Measurements from ENCODE around the gene TPI1.
"Not testable (repeated sequence)": the region's sequence is repeated elsewhere in the genome, so short reads cannot be mapped to it uniquely, and the experiment has no call there.

Gene TPI1

DNA sequence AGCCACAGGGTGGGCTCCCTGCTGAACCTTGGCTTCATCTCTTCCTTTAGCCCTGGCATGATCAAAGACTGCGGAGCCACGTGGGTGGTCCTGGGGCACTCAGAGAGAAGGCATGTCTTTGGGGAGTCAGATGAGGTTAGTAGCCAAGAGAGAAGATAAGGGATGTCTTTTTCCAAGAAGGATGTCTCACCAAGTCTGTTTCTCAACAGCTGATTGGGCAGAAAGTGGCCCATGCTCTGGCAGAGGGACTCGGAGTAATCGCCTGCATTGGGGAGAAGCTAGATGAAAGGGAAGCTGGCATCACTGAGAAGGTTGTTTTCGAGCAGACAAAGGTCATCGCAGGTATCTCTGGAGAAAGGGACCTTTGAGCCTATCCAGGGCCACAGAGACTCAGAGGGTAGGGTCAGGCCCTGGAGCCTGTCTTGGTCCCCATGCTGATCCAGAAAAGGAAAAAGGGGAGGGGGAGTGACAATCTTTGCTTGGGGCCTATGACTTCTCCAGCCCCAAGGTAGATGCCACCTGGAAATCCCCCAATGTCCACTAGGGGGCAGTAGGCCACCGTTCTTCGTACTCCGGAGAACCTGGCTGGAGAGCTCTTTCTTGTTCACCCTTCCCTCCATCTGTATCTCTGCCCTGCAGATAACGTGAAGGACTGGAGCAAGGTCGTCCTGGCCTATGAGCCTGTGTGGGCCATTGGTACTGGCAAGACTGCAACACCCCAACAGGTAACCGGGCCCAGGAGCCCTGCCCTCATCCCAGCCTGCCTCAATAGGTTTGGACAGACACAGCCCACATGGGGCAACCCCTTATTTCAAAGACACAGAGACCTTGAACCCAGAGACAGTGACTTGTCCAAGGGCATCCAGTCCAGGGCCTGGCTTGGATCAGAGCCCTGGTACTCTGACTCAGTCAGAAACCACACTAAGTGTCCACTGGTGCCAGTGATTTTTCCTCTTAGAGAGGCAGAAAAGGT is 2.0 kb downstream of the TPI1 start:
- DNase-seq, result peak; percentile 64 to 89 (median 78)

DNA sequence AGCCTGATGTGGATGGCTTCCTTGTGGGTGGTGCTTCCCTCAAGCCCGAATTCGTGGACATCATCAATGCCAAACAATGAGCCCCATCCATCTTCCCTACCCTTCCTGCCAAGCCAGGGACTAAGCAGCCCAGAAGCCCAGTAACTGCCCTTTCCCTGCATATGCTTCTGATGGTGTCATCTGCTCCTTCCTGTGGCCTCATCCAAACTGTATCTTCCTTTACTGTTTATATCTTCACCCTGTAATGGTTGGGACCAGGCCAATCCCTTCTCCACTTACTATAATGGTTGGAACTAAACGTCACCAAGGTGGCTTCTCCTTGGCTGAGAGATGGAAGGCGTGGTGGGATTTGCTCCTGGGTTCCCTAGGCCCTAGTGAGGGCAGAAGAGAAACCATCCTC is 3.0 kb downstream of the TPI1 start:
- DNase-seq, result not testable (repeated sequence)

DNA sequence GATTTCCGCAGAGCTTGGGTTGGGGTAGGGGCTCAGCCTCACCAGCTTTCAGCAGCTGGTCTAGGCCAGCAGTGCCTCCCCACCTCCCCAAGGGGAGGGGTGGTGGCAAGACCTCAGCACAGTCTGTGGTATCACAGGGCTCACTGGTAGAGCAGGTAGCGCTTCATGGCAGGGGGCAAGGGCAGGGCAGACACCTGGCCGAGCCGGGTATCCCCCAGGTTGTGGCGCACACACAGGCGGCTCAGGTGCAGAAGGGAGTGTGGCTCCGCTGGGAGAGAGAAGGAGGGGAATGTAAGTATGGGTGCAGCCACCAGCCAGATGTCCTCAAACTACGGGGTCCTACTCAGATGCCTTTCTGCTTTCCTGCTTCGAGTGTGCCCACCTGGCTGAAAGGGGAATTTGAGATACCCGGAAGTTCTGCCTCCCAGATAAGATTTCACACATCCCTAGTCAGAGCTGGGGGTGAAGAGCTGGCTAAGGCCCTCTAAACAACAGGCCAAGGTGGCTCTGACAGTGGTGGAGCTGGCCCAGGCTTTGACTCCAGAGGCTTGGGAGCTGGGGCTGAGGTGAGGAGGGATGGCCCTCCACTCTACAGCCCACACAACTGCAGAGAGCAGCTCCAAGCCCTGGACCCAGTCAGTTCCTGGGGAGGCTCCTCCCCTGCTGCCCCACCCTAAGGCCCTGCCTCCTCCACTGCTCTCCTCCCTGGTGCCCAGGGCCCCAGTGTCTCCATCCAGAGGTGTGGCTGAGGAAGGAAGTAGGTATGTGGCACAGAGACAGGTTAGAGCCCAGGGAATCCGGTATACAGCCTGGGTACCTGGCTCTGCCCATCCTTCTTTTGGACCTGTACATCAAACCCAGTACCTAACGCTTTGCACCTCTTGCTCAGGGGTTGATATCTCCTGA is 4.0 kb downstream of the TPI1 start:
- peak in 1 of 6 experiments; percentile 16 for DNase-seq

DNA sequence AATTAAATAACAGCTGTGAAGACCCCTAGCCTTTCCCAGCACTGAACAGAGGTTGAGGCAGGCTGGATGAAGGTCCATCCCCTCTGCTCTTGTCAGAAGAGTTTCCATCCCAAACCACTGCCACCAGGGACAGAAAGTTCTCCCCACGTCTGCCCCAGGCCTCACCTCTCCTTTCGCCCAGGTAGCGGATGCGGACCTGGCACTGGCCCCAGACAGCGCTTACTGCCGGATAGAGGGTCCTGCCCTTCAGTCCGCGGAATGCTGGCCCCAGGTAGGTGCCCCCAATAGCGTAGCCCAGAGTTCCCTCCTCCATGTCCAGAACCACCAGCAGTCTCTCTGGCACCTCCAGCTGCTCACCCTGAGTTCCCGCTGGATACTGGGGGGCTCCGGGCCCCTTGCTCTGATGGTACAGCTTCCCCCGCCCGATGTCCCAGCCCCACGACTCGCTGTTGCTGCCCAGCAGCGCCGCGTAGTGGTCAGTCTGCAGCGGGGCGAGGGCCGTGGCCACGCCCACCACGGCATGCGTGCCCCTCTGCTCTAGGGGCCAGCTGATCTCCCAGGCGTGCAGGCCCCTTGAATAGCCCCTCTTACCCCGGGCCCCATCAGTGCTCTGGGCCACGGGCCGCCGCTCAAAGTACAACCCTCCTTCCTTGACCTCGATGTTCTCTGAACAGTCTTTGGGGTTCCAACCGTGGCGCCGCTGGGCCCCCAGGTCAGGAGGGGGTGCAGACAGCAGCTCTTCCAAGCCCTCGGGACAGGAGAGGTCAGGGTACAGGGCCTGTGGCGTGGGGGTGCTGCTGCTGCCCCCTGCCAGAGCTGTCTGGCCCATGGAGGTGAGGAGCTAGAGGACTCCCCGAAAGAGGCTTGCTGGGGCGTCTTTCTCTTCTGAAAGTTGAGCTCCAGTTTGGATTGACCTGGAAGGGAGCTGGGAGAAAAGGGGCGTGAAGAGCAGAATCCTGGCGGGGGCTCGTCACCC is 5.0 kb downstream of the TPI1 start:
- peak; percentile 51 to 83 (median 76) for DNase-seq

DNA sequence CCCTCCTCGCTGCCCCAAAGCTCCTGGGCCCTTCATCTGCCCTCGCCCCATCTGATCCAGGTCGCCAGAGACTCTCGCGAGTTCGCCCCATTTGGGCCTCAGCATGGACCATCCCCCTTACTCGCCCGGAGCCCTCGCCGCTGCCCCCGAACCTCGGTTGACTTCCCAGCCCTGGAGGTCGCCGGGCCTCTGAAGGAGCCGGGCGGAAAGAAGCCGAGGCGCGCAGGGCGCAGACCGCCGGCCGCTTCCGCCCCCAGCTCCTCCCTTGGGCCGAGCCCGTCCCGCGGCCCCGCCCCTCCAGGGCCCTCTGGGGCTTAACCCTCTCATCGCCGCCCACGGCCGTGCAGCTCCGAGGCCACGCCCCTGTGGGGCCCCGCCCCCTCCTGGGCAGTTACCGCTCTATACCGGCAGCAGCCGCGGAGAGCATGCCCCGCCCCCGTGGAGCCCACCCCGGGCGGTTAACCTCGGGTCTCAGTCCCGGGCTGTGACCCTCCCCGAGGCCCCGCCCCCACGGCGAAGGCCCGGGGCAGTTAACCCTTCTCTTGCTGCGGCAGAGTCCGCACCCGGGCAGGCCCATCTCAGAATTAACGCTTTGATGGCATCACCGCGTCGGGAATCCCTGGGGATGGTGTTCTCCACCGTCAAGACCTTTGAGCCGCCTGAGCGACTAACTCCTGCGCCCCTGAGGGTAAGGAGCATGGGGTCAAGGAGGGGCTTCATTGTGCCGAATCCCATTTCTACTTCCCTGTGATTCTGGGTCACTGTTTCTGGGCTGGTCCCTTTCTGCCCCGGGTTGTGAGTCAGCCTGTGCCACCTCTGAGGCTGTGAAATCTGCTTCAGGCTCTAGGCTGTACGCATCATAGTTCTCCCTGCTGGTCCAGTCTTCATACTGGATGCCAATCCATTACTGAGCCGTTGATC is 6.0 kb downstream of the TPI1 start, which contains the start of gene SPSB2:
SPSB2 (minus strand) TSS at position 210 of the 921 bp plus-strand sequence. CDS start 402 bp downstream, outside the sequence.
- DNase-seq, result peak; percentile 93 to 97 (median 96)

DNA sequence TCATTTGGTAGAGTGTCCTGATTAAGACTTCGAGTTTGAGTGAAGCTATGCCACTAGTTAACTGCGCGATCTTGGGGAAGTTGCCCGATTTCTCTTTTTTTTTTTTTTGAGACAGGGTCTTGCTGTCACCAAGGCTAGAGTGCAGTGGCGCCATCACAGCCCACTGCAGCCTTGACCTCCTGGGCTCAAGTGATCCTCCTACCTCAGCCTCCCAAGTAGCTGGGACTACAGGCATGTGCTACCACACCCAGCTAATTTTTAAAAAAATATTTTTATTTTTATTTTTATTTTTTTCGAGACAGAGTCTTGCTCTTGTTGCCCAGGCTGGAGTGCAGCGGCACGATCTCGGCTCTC is 6.7 kb downstream of the TPI1 start:
- not testable (repeated sequence) for DNase-seq

DNA sequence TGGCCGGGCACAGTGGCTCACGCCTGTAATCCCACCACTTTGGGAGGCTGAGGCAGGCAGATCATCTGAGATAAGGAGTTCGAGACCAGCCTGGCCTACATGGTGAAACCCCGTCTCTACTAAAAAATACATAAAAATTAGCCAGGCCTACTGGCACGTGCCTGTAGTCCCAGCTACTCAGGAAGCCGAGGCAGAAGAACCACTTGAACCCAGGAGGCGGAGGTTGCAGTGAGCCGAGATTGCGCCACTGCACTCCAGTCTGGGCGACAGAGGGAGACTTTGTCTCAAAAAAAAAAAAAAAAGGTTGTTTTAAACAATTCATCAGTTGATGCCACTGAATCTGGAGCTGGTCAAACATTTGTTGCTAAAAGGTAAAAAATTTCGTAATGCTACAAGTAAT is 12.5 kb downstream of the TPI1 start:
- not testable (repeated sequence) for DNase-seq

DNA sequence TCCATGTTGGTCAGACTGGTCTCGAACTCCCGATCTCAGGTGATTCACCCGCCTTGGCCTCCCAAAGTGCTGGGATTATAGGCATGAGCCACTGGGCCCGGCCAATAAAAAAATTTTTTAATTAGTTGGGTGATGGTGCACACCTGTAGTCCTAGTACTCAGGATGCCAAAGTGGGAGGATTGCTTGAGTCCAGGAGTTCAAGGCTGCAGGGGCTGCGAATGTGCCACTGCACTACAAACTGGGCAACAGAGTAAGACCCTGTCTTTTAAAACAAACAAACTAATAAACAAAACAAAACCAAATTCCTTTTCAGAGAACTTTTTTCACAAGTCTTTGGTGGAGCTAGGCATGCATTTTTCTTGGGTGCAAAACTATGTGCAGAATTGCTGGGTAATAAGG is 15.9 kb downstream of the TPI1 start:
- no peak for DNase-seq

DNA sequence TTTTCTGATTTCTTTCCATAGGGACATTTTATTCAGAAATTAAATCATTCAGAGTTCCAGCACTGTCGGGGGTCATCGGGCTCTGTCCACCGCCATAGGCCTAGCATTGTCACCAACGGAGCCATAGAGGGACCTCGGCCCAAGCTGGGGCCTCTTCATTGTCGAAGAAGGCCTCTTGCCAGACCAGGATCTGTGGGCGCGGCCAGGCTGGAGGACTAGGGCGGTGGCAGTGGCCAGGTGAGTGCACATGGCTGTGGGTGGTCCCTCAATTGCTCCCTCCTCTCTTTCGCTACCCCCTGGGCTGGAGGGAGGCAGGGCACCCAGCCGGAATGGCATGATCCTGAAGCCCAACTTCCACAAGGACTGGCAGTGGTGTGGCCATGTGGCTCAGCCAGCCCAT is 16.4 kb downstream of the TPI1 start:
- no peak for DNase-seq

DNA sequence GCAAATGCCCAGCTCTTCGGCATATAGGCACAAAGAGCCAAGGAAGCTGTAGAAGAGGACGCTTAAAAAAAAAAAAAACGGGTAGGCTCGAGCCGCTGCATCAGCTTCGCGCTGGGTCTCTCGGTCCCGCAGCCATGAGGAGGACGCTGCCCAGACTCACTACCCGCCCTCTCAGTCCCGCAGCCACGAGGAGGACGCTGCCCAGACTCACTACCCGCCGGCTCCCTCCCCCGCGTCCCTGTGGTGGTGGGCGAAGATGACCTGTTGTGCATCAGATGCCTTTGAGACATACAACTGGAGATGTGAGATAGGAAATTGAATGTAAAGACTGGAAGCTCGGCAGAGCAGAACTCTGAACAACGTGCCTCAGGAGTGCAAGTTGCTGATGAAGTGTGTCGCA is 17.2 kb downstream of the TPI1 start:
- DNase-seq, result no peak

DNA sequence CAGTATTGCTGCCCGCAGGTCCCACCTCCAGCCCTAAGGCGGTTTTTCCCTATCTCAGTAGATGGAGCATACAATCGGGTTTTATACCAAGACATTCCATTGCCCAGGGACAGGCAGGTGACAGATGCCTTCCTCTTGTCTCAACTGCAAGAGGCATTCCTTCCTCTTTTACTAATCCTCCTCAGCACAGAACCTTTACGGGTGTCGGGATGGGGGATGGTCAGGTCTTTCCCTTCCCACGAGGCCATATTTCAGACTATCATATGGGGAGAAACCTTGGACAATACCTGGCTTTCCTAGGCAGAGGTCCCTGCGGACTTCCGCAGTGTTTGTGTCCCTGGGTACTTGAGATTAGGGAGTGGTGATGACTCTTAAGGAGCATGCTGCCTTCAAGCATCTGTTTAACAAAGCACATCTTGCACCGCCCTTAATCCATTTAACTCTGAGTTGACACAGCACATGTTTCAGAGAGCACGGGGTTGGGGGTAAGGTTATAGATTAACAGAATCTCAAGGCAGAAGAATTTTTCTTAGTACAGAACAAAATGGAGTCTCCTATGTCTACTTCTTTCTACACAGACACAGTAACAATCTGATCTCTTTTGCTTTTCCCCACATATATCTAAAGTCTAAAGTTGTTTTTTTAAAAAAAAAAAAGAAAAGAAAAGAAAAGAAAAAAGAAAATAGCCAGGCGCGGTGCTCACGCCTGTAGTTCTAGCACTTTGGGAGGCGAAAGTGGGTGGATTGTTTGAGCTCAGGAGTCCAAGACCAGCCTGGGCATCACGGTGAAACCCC is 19.1 kb downstream of the TPI1 start:
- not testable (repeated sequence) for DNase-seq

DNA sequence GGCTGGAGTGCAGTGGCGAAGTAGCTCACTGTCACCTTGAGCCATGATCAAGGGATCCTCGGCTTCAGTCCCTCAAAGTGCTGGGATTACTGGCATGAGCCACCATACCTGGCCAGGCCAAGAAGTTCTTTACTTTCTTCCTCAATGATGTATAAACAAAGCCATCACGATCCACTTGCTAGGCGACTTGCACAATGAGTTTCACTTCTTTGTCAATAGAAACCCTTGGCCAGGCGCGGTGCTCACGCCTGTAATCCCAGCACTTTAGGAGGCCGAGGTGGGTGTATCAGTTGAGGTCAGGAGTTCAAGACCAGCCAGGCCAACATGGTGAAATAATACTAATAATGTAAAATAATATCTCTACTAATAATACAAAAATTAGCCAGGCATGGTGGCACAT is 20.1 kb downstream of the TPI1 start:
- no peak for DNase-seq

DNA sequence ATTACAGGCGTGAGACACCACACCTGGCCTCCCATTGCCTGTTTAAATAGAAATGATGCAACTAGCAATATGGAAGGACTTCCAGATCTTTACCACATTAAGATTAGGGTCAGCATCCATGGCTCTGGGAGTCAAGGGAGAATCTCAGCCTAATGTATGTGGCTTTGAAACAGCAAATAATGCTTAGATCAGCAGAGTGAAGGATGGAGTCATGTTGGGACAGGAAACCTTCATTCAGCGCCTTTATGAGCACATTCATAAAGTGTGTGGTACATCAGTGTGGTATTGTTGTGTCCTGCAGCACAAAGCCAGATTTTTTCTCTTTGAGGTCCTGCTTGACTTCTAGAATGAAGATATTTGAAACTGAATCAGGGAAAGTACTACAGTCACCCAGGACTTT is 21.0 kb downstream of the TPI1 start:
- DNase-seq, result no peak

DNA sequence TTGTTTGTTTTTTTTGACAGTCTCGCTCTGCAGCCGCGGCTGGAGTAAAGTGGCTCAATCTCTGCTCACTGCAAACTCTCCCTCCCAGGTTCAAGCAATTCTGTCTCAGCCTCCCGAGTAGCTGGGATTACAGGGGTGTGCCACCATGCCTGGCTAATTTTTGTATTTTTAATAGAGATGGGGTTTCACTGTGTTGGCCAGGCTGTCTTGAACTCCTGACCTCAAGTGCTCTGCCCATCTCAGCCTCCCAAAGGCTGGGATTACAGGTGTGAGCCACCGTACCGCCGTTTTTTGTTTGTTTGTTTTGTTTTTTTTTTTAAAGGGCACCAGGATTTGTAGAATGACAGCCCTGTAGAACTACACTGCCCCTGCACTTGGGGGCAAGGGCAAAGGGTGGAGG is 21.5 kb downstream of the TPI1 start:
- not testable (repeated sequence) for DNase-seq

DNA sequence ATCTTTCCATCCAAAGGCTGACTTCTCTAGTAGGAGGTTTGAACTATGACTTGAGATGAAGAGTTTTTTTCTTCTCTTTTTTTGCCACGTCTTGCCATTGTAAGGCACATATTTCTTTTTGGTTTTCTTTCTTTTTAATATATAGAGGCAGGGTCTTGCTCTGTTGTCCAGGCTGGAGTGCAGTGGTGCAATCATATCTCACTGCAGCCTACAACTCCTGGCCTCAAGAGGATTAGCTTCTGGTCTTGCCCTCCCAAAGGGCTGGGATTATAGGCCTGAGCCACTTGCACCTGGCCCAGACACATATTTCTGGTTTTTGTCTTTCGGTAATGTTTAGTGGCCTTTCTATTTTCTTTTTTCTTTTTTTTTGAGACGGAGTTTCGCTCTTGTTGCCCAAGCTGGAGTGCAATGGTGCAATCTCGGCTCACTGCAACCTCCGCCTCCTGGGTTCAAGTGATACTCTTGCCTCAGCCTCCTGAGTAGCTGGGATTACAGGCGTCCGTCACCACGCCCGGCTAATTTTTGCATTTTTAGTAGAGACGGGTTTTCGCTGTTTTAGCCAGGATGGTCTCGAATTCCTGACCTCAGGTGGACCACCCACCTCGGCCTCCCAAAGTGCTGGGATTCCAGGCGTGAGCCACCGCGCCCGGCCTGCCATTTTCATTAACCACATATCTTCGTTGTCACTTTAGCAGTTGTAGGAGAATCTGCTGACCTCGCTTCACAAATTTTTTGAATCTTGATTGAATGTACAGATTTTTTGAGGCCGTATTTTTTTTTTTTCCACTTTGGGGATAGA is 22.6 kb downstream of the TPI1 start:
- not testable (repeated sequence) for DNase-seq

DNA sequence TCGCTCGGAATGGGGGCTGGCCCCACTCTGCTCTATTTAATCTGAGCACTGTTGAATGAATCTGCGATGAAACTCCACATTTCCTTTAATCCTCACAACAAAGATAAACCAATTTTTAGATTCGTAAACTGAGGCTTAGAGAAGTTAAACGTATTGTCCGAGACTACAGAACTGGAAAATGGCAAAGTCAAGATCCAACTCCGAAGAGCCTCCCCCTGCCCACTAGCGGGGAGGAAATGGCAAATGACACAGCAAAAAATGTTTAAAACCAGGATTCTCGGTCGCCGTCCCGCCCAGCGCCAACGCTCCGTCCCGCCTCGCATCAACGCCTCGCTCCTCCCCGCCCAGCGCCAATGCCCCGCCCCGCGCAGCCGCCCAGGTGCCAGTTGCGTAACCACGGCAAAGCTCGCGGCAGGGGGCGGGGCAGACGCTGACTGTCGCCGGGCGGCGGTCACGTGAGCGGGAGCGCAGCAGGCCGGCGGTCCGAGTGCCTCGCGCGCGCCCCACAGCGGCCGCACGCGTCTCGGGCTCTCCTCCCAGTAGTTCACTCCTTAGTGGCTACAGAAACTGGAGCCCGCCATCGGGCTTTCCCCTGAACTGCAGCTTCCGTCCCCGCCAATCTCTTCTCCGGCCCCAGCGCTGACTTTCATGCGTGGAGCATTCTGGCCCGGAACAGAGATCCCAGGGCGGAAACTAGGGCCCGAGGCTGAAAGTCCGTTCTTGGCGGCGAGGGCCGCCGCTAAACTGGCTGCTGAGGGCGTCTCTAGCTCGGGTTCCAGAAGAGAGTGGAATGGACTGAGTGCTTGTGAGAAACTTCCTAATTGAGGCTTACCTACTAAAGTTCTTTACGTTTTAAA is 23.7 kb downstream of the TPI1 start:
- DNase-seq, result peak; percentile 93 to 98 (median 96)

DNA sequence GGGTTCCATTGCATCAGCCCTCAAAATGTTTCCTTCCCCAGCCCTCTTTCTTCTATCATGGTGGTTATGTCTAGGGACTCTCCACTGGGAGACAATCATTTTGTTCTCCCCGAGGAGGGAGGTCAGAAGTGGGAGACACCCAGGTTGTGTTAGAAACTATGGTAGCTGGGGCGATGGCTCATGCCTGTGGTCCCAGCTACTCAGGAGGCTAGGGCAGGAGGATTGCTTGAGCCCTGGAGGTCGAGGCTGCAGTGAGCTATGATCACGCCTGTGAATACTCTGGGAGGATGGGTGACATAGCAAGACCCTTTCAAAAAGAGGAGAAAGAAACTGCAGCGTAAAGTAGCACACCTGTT is 24.3 kb downstream of the TPI1 start:
- DNase-seq, result no peak

DNA sequence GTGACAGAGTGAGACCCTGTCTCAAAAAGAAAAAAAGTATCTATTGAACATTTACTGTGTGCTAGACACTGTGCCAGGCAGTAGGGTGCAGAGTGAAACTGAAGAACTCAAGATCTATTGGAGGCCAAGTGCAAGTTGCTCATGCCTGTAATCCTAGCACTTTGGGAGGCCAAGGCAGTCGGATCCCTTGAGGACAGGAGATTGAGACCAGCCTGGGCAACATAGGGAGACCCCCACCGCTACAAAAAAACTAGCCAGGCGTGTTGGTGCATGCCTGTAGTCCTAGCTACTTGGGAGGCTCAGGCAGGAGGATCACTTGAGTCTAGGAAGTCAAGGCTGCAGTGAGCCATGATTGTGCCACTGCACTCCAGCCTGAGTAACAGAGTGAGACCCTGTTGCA is 25.4 kb downstream of the TPI1 start:
- DNase-seq, result not testable (repeated sequence)
